Islet precursor cell (in vitro differentiated cells): ENCODE measurements around the gene TEX19.

ENCODE experiments used
- DNase-seq: peaks from one replicate; pipeline ENCODE4 v3.0.0-alpha.2; 2018

Gene TEX19

GRCh38 chr17:82358465-82359350 lies at the start of gene TEX19:
TSS of gene TEX19 (plus strand) at chr17:82359247. CDS start at chr17:82362151, 2,904 bp downstream.
- DNase-seq = no peak

GRCh38 chr17:82309656-82310570 lies 49.1 kb upstream of the TEX19 start:
- no peak for DNase-seq

- no peak for DNase-seq
Measured at GRCh38 chr17:82310877-82311276, 48.2 kb upstream of the TEX19 start.

- DNase-seq = no peak
Measured at GRCh38 chr17:82311971-82312370, 47.1 kb upstream of the TEX19 start.

- no peak for DNase-seq
Measured at GRCh38 chr17:82313195-82314011, 45.6 kb upstream of the TEX19 start.

- no peak for DNase-seq
Measured at GRCh38 chr17:82314012-82314726, 44.9 kb upstream of the TEX19 start.

GRCh38 chr17:82314727-82315605 lies 44.1 kb upstream of the TEX19 start:
- no peak for DNase-seq

GRCh38 chr17:82315703-82316358 lies 43.2 kb upstream of the TEX19 start:
- no peak for DNase-seq

- DNase-seq = no peak
Measured at GRCh38 chr17:82316651-82317393, 42.2 kb upstream of the TEX19 start.

- DNase-seq = no peak
Measured at GRCh38 chr17:82317394-82318168, 41.5 kb upstream of the TEX19 start, which contains the start of gene CD7. TSS of gene CD7 (minus strand) at chr17:82317608. CDS start at chr17:82317495, 113 bp downstream.

GRCh38 chr17:82318169-82318498 lies 40.9 kb upstream of the TEX19 start:
- no peak for DNase-seq

GRCh38 chr17:82318772-82319606 lies 40.1 kb upstream of the TEX19 start:
- no peak for DNase-seq

GRCh38 chr17:82319619-82320062 lies 39.4 kb upstream of the TEX19 start:
- DNase-seq = no peak

- DNase-seq = no peak
Measured at GRCh38 chr17:82320140-82320840, 38.8 kb upstream of the TEX19 start.

GRCh38 chr17:82320956-82321927 lies 37.8 kb upstream of the TEX19 start:
- no peak for DNase-seq

- DNase-seq = no peak
Measured at GRCh38 chr17:82321947-82322466, 37.0 kb upstream of the TEX19 start.
